ENCODE results near the gene STX10.

The STX10 gene

DNA sequence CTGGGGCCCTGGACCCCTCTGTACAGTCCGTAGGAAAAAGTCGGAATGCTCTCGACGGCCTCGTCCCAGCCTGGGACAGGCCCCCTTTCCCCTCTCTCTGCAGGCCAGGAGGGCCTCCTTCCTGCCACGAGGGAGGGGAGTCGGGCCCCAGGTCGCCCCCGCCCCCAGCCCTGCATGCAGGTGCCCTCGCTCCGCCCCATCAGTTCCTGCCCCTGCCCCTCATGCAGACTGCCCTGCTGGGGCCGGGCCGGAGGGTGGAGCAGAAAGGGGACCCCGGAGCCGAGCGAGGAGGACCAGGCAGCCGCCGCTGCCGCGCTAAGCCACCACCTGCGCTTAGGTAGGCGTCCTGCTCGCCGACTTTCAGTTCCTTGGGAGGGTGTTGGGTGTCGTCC is 54.8 kb downstream of the STX10 start:
- TF ChIP-seq, protein P1, sequence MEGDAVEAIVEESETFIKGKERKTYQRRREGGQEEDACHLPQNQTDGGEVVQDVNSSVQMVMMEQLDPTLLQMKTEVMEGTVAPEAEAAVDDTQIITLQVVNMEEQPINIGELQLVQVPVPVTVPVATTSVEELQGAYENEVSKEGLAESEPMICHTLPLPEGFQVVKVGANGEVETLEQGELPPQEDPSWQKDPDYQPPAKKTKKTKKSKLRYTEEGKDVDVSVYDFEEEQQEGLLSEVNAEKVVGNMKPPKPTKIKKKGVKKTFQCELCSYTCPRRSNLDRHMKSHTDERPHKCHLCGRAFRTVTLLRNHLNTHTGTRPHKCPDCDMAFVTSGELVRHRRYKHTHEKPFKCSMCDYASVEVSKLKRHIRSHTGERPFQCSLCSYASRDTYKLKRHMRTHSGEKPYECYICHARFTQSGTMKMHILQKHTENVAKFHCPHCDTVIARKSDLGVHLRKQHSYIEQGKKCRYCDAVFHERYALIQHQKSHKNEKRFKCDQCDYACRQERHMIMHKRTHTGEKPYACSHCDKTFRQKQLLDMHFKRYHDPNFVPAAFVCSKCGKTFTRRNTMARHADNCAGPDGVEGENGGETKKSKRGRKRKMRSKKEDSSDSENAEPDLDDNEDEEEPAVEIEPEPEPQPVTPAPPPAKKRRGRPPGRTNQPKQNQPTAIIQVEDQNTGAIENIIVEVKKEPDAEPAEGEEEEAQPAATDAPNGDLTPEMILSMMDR (IDR thresholded peaks at IDR 0.05; ENCODE audit: low read depth, low read length, missing control alignments): no peak
- no peak overlapping the region; the same call in 1 of the 2 replicates for H3K4me3 ChIP-seq (ENCODE audit: low read depth, low read length)
- no peak for DNase-seq (ENCODE audit: low read depth)

DNA sequence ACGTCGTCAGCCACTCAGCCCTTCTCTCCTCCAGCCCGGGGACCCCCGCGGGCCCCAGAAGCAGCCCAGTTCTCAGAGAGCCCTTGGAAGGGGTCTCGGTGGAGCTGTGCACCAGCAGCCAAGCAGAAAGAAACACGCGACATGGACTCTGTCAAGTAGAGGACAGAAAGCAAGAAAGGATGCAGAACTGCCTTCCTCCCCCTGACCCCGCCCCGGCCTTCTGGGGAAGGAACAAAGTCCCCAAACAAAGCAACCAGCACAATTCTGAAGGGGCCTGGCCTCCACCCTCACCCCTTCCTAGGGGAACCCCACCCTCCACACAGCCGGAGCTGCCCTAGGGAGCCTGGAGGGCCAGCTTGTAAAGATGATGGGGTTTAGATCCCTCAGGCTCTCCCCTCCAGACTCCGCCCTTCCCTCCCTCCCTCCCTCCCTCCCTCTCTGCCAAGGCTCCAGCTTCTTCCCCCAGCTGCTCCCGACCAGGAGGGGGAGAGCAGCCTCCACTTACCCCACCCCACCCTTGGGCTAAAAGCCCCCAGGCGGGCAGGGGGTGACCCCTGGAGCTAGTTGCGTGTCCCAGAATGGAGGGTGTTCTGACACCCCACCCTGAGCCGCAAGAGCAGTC is 55.3 kb downstream of the STX10 start:
- DNase-seq (ENCODE audit: low read depth): no peak
- TF ChIP-seq, protein P1 (IDR thresholded peaks at IDR 0.05; ENCODE audit: low read depth, low read length, missing control alignments): no peak
- H3K4me3 ChIP-seq (ENCODE audit: low read depth, low read length): no peak overlapping the region

DNA sequence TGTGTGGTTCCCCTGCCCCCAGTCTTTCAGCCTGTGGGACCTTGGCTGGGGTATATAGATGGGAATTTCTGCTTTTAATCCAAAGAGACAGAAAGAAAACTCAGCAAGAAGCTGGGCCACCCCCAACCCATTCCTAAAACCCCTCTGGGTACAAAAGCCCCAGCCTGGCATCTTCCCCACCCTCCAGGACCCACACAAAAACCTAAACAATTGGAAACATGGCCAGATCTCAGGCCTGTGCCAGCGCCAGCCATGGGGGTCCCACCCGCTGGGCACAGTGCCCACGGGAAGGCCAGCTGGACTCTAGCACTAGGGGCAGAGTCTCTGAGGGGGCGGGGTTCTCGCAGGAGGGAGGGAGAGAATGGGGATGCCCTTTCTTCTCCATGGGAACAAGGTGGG is 56.1 kb downstream of the STX10 start:
- TF ChIP-seq, protein P1 (IDR thresholded peaks at IDR 0.05; ENCODE audit: low read depth, low read length, missing control alignments): no peak
- DNase-seq (ENCODE audit: low read depth): no peak
- H3K4me3 ChIP-seq (ENCODE audit: low read depth, low read length): no peak overlapping the region

Data from GM12864 (cell line).